HG03469 (cell line): ENCODE results near the gene AADACL4.
"Not testable (repeated sequence)": the region's sequence is repeated elsewhere in the genome, so short reads cannot be mapped to it uniquely, and the experiment has no call there.

Experiments
- ATAC-seq: cut with Tn5 transposase; IDR thresholded peaks from one replicate; pipeline ENCODE4 v1.9.1; 2021; ENCODE audit warnings: mild to moderate bottlenecking, moderate library complexity, moderate number of reproducible peaks; ENCODE audit not compliant: unreplicated experiment

AADACL4 gene

GRCh38 chr1:12629511-12629956 lies 14.4 kb upstream of the AADACL4 start:
- no peak for ATAC-seq

- ATAC-seq: no peak
Measured at GRCh38 chr1:12629985-12630760, 13.7 kb upstream of the AADACL4 start.

- no peak for ATAC-seq
Measured at GRCh38 chr1:12630946-12631530, 12.8 kb upstream of the AADACL4 start.

GRCh38 chr1:12631571-12631970 lies 12.3 kb upstream of the AADACL4 start:
- no peak for ATAC-seq

- no peak for ATAC-seq
Measured at GRCh38 chr1:12634156-12634555, 9.7 kb upstream of the AADACL4 start.

GRCh38 chr1:12634696-12635202 lies 9.1 kb upstream of the AADACL4 start:
- ATAC-seq: no peak

GRCh38 chr1:12636098-12636950 lies 7.6 kb upstream of the AADACL4 start:
- no peak for ATAC-seq

- ATAC-seq: no peak
Measured at GRCh38 chr1:12637693-12638092, 6.2 kb upstream of the AADACL4 start.

GRCh38 chr1:12640237-12640957 lies 3.5 kb upstream of the AADACL4 start:
- no peak for ATAC-seq

- ATAC-seq: no peak
Measured at GRCh38 chr1:12640958-12641272, 3.0 kb upstream of the AADACL4 start.

- ATAC-seq: no peak
Measured at GRCh38 chr1:12643079-12643478, 806 bp upstream of the AADACL4 start.

- no peak for ATAC-seq
Measured at GRCh38 chr1:12644237-12644636, 352 bp downstream of the AADACL4 start.

GRCh38 chr1:12644829-12645228 lies 944 bp downstream of the AADACL4 start:
- ATAC-seq: no peak

- ATAC-seq: not testable (repeated sequence)
Measured at GRCh38 chr1:12645401-12645800, 1.5 kb downstream of the AADACL4 start.

- no peak for ATAC-seq
Measured at GRCh38 chr1:12648741-12649140, 4.9 kb downstream of the AADACL4 start.

GRCh38 chr1:12649971-12650421 lies 6.1 kb downstream of the AADACL4 start:
- no peak for ATAC-seq

GRCh38 chr1:12654004-12654567 lies 10.2 kb downstream of the AADACL4 start:
- no peak for ATAC-seq

GRCh38 chr1:12654657-12655056 lies 10.8 kb downstream of the AADACL4 start:
- ATAC-seq: no peak

GRCh38 chr1:12656575-12656974 lies 12.7 kb downstream of the AADACL4 start:
- ATAC-seq: no peak

- no peak for ATAC-seq
Measured at GRCh38 chr1:12657060-12657884, 13.4 kb downstream of the AADACL4 start.
